Heart left ventricle (tissue), 13 donors: Measurements from ENCODE around the gene CUBN.

Experiments
- POLR2A ChIP-seq, 2 donors: fragments of 450-650 bp; IDR thresholded peaks; one replicate each; pipeline ENCODE4 v1.6.1; 2017; ENCODE audit warnings: antibody characterized with exemption in 2 of 2, mild to moderate bottlenecking in 2 of 2, moderate library complexity in 2 of 2
- TF ChIP-seq, protein P1 (sequence below), 12 donors: fragments of 200-600 bp; sonication (generic) in 4 of 12; IDR thresholded peaks; one replicate each; pipeline versions ENCODE4 v1.5.0 to v1.8.0; 2018 to 2022; ENCODE audit warnings: antibody characterized with exemption in 12 of 12, mild to moderate bottlenecking in 5 of 12
- donor health status: ischemic (EF 13 %, LVEDD 7.1; RV severe dilation, severe dysfunction).
- donor health status: DM: no; HTN: yes; CAD: no.
- donor health status: DM: no; HTN: no; CAD: no.
- donor health status: ischemic (EF 25% LVEDD 6.9; RV normal size, moderate dysfunction).
- donor health status: ischemic (EF 25% LVEDD 5.7; RV mildly dilated, moderate dysfunction).
- donor health status: ischemic (EF 35%, LVEDD 5.7; RV mildly dilated, moderate dysfunction).
- donor health status: nonischemic (EF 11% LVEDD 7.7; RV severe dilation, severe dysfunction).
- donor health status: DM: yes; HTN: yes; CAD: no.
- donor health status: PGD.
- donor health status: ischemic (EF 29% LVEDD 5.4; RV normal size, mild dysfunction).
- donor health status: nonischemic (EF 23%, LVEDD 6.1; RV moderate dilation, normal function).

DNA sequence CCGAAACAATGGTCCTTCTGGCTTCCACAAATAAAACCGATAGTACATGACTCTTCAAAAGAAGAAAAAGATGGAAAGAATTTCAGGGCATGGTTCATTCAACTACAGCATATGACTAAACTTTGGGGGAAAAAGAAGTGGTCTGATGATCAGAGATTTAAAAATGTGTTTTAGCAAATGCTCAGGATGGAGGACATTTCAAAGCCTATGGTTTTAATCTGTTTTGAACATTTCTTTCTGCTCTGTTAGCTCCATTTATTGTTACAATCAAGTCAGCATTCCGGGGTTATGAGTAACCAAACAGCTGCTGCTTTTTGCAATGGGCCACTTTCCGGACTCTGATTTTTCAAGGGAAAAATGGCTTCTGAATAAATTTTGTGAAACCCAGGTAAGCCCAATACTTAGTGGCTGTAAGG lies 142.4 kb downstream of the CUBN start:
- no peak for TF ChIP-seq POLR2A (IDR thresholded peaks at IDR 0.05)
- TF ChIP-seq, protein P1, sequence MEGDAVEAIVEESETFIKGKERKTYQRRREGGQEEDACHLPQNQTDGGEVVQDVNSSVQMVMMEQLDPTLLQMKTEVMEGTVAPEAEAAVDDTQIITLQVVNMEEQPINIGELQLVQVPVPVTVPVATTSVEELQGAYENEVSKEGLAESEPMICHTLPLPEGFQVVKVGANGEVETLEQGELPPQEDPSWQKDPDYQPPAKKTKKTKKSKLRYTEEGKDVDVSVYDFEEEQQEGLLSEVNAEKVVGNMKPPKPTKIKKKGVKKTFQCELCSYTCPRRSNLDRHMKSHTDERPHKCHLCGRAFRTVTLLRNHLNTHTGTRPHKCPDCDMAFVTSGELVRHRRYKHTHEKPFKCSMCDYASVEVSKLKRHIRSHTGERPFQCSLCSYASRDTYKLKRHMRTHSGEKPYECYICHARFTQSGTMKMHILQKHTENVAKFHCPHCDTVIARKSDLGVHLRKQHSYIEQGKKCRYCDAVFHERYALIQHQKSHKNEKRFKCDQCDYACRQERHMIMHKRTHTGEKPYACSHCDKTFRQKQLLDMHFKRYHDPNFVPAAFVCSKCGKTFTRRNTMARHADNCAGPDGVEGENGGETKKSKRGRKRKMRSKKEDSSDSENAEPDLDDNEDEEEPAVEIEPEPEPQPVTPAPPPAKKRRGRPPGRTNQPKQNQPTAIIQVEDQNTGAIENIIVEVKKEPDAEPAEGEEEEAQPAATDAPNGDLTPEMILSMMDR (IDR thresholded peaks at IDR 0.05), result no peak
